T-helper 1 cell treated with Interleukin-12 subunit alpha and Interleukin-12 subunit beta and Interleukin-4 antibody, amounts not matched to agents 30 μg/mL and 1 μg/mL, for 36 hours (primary cell): ENCODE results near the gene CTTNBP2NL.

Source experiments
- H3K27ac Mint-ChIP-seq: one replicate; pipeline ENCODE4 v1.8.0; 2021; ENCODE audit warnings: mild to moderate bottlenecking, mixed read lengths
- H3K27me3 Mint-ChIP-seq: one replicate; pipeline ENCODE4 v1.8.0; 2021; ENCODE audit warnings: low read depth, mixed read lengths
- H3K36me3 Mint-ChIP-seq: one replicate; pipeline ENCODE4 v1.8.0; 2021; ENCODE audit warnings: low read depth, mixed read lengths
- H3K4me1 Mint-ChIP-seq: one replicate; pipeline ENCODE4 v1.8.0; 2021; ENCODE audit warnings: low read depth, mixed read lengths
- H3K4me3 Mint-ChIP-seq: one replicate; pipeline ENCODE4 v1.8.0; 2021; ENCODE audit warnings: mild to moderate bottlenecking, moderate library complexity, mixed read lengths
- H3K9me3 Mint-ChIP-seq: one replicate; pipeline ENCODE4 v1.8.0; 2021; ENCODE audit warnings: mixed read lengths

Gene CTTNBP2NL

DNA sequence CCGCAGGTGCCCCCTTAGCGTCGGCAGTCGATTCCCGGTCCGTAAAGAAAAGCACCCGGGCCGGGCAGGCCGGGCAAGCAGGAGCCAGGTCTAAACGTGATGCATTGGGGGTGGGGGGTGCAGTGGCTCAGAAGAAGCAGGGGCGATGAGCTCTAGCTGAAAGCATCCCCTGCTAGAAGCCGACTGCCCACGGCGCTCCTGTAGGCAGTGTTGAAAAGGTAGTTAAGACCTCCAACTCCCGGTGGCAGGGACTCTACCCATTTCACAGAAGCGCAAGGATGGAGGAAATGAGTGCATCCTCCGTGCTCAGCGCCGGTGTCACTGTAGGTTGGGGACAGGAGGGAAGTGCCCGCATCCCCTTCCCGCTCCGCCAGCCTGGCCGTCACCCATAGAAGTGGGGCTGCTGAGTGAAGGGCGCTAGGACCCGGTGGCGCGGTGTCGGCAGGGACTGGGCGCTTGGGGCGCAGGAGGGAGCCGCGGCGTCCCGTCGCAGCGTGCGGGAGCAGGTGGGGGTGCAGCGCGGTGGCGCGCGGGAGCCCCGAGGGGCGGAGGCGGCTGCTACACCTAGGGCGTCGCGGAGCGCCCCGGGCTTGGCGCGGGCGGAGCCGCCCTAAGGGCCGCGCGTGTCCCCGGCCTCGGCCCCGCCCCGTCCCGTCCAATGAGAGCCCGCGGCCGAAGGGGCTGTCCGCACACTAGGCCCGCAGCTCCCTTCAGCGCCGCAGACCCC is 112.4 kb downstream of the CTTNBP2NL start, which contains the start of gene WNT2B:
Gene WNT2B (plus strand): TSS at position 688 of the 727 bp plus-strand sequence. CDS start 298 bp downstream, outside the sequence.
- peaks cover 69% of the 10 kb centered on the region for H3K27me3 Mint-ChIP-seq
- peak within 1 kb of the TSS; percentile 82 for H3K4me3 Mint-ChIP-seq
- no peak within 1 kb of the TSS for H3K27ac Mint-ChIP-seq
- peaks cover 3% of the 10 kb centered on the region for H3K4me1 Mint-ChIP-seq
- H3K9me3 Mint-ChIP-seq: no peaks in the 10 kb centered on the region
- no peaks in the 10 kb centered on the region for H3K36me3 Mint-ChIP-seq

DNA sequence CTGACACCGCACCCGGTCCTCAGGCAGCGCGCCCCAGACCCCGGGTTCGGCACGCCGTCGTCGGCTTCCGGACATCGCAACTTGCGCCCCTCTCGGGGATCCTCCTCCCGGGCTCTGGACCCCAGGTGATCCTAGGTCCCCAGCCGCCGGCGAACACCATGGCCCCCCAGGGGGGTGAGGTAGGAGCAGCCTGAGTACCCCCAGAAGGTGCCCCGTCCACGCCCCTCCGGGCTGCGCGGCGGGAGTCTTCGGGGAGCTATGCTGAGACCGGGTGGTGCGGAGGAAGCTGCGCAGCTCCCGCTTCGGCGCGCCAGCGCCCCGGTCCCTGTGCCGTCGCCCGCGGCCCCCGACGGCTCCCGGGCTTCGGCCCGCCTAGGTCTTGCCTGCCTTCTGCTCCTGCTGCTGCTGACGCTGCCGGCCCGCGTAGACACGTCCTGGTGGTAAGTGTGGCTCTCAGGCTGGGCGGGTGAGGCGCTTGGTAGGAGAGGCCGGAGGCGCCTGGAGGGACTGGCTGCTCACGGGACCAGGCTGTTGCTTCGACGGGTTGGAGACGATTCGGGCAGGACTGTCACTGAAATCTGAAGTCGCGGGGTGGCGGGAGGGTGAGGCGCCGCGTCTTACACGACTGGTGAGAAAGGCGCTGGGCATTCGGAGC is 113.1 kb downstream of the CTTNBP2NL start:
- peaks cover 62% of the 10 kb centered on the region for H3K27me3 Mint-ChIP-seq
- peak overlapping the region; percentile 31 for H3K4me3 Mint-ChIP-seq
- peaks cover 3% of the 10 kb centered on the region for H3K4me1 Mint-ChIP-seq
- no peaks in the 10 kb centered on the region for H3K36me3 Mint-ChIP-seq
- H3K27ac Mint-ChIP-seq: no peak overlapping the region
- no peaks in the 10 kb centered on the region for H3K9me3 Mint-ChIP-seq

DNA sequence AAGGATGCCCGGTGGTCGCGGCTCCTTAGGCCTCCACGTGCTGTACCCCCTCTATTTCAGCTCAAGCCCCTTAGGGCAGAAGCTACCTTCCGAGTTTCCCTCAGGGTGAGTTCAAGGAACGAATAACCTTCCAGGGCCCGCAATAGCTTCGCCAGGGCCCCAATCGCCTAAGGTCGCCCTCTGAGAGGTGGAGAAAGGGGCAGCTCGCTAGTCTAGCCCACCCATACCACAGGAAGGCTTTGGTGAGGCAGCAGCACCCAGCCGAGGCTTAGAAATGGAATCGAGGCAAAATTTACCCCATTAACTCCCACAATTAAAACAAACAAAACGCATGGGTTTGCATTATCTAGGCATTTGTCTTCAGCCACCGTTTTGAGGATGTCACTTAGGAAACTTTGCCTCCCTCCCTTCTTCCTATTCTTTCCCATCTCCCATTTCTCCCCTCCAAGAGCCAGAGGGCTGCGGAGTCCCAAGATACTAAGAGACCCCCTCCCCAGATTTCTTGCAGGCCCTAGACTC is 113.7 kb downstream of the CTTNBP2NL start:
- H3K27ac Mint-ChIP-seq: no peak overlapping the region
- peak overlapping the region; percentile 65 for H3K4me3 Mint-ChIP-seq
- H3K9me3 Mint-ChIP-seq: no peaks in the 10 kb centered on the region
- H3K36me3 Mint-ChIP-seq: no peaks in the 10 kb centered on the region
- peaks cover 58% of the 10 kb centered on the region for H3K27me3 Mint-ChIP-seq
- peaks cover 3% of the 10 kb centered on the region for H3K4me1 Mint-ChIP-seq

DNA sequence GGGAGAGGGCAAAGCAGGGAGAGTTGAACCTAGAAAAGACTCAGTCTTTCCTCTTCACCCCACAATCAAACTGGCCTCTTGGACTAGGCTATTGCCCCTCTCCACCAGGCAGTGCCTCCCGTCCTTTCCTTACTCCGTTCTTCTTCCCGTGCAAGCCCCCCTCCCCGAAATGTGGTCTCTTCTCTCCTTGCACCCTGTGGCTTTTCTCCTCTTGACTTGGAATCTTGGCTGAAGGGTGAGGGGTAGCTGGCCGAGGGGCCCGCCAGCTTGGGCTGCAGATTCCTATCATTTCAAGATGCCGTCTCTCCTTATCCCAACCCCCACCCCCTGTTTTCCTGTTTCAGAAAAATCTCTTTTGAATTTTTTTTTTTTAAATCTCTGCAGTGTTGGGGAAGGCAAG is 114.3 kb downstream of the CTTNBP2NL start:
- Mint-ChIP-seq H3K36me3 (no peaks in the 10 kb centered on the region), H3K27ac (no peak overlapping the region), H3K4me1 (peaks cover 3% of the 10 kb centered on the region), H3K9me3 (no peaks in the 10 kb centered on the region), H3K4me3 (peak overlapping the region; percentile 65), H3K27me3 (peaks cover 52% of the 10 kb centered on the region)
